CD14-positive monocyte (primary cell): ENCODE data around the gene PARP11. TPM values are rescaled to one million over a fixed set of nuclear protein-coding genes. Genes with fewer than 3 reads are reported as not detected.

Source experiments
- DNase-seq, 3 donors: peaks; one replicate each; pipeline ENCODE4 v3.0.0-alpha.2; 2011 to 2022
- H2AFZ ChIP-seq: 2 replicates; pipeline ENCODE4 v1.6.0; 2012; ENCODE audit warnings: mild to moderate bottlenecking, low read depth, low read length, inconsistent platforms; ENCODE audit not compliant: insufficient read depth, poor library complexity, severe bottlenecking
- H3K27ac ChIP-seq, 2 donors: 1 replicate in 1 of 2; 2 replicates in 1 of 2; pipeline ENCODE4 v1.5.1; 2012 to 2013; ENCODE audit warnings: low read length in 2 of 2, control low read depth in 1 of 2, inconsistent platforms in 1 of 2, low read depth in 1 of 2, mild to moderate bottlenecking in 1 of 2
- H3K27me3 ChIP-seq, 2 donors: one replicate each; pipeline versions ENCODE4 v1.6.0 to v1.6.1; 2011 to 2013; ENCODE audit warnings: low read length in 2 of 2; ENCODE audit not compliant: control insufficient read depth in 2 of 2, insufficient read depth in 2 of 2
- H3K36me3 ChIP-seq, 2 donors: replicated peaks in 1 of 2; 1 replicate in 1 of 2; 2 replicates in 1 of 2; pipeline versions ENCODE4 v1.5.1 to v1.6.1; 2012 to 2013; ENCODE audit warnings: low read length in 2 of 2, control low read depth in 1 of 2, inconsistent platforms in 1 of 2, mild to moderate bottlenecking in 1 of 2; ENCODE audit not compliant: insufficient read depth in 2 of 2, control insufficient read depth in 1 of 2
- H3K4me1 ChIP-seq, 2 donors: 1 replicate in 1 of 2; 2 replicates in 1 of 2; pipeline versions ENCODE4 v1.5.1 to v1.6.1; 2012 to 2013; ENCODE audit warnings: low read length in 2 of 2, control low read depth in 1 of 2, inconsistent platforms in 1 of 2, mild to moderate bottlenecking in 1 of 2, moderate library complexity in 1 of 2; ENCODE audit not compliant: insufficient read depth in 2 of 2, control insufficient read depth in 1 of 2
- H3K4me2 ChIP-seq: replicated peaks from 2 replicates; pipeline ENCODE3; 2012; ENCODE audit warnings: low read length, moderate library complexity, mild to moderate bottlenecking; ENCODE audit not compliant: poor library complexity, severe bottlenecking; ENCODE audit errors: extremely low read depth
- H3K4me3 ChIP-seq, 3 experiments: fragments of 200-600 bp in 1 of 3; sonication (generic) in 1 of 3; replicated peaks in 1 of 3; 1 replicate in 2 of 3; 2 replicates in 1 of 3; pipeline ENCODE4 v1.5.1; 2011 to 2013; ENCODE audit warnings: low read length in 3 of 3, mild to moderate bottlenecking in 3 of 3, control low read depth in 2 of 3, low read depth in 2 of 3, inconsistent platforms in 1 of 3, moderate library complexity in 1 of 3
- H3K79me2 ChIP-seq: 2 replicates; pipeline ENCODE4 v1.6.0; 2012; ENCODE audit warnings: mild to moderate bottlenecking, control low read depth, inconsistent platforms, low read length, moderate library complexity; ENCODE audit not compliant: insufficient read depth
- H3K9ac ChIP-seq: 2 replicates; pipeline ENCODE4 v1.6.0; 2017; ENCODE audit warnings: low read length, mild to moderate bottlenecking; ENCODE audit not compliant: insufficient read depth, poor library complexity, severe bottlenecking
- H3K9me3 ChIP-seq, 2 donors: replicated peaks in 1 of 2; 1 replicate in 1 of 2; 2 replicates in 1 of 2; pipeline versions ENCODE4 v1.5.1 to v1.6.1; 2012 to 2013; ENCODE audit warnings: low read length in 2 of 2, control low read depth in 1 of 2; ENCODE audit not compliant: control insufficient read depth in 1 of 2, insufficient read depth in 1 of 2
- H4K20me1 ChIP-seq: 2 replicates; pipeline ENCODE4 v1.6.0; 2012; ENCODE audit warnings: mild to moderate bottlenecking, low read length, control low read depth, moderate library complexity; ENCODE audit not compliant: insufficient read depth
- H3K27ac Mint-ChIP-seq, 7 donors: one replicate each; pipeline ENCODE4 v1.8.0; 2020; ENCODE audit warnings: mild to moderate bottlenecking in 7 of 7, mixed read lengths in 7 of 7, moderate library complexity in 6 of 7, inconsistent platforms in 2 of 7
- H3K27me3 Mint-ChIP-seq, 3 donors: one replicate each; pipeline ENCODE4 v1.8.0; 2021 to 2022; ENCODE audit warnings: low read depth in 3 of 3, mild to moderate bottlenecking in 3 of 3, mixed read lengths in 3 of 3, moderate library complexity in 3 of 3, inconsistent platforms in 1 of 3
- H3K36me3 Mint-ChIP-seq, 2 donors: one replicate each; pipeline ENCODE4 v1.8.0; 2020; ENCODE audit warnings: mixed read lengths in 2 of 2, inconsistent platforms in 1 of 2, mild to moderate bottlenecking in 1 of 2
- H3K4me1 Mint-ChIP-seq: one replicate; pipeline ENCODE4 v1.8.0; 2020; ENCODE audit warnings: mild to moderate bottlenecking, mixed read lengths
- H3K4me3 Mint-ChIP-seq, 2 donors: one replicate each; pipeline ENCODE4 v1.8.0; 2020; ENCODE audit warnings: mild to moderate bottlenecking in 2 of 2, mixed read lengths in 2 of 2, moderate library complexity in 1 of 2
- H3K9me3 Mint-ChIP-seq, 7 donors: one replicate each; pipeline ENCODE4 v1.8.0; 2020 to 2022; ENCODE audit warnings: mixed read lengths in 7 of 7, mild to moderate bottlenecking in 6 of 7, moderate library complexity in 6 of 7, inconsistent platforms in 2 of 7
- CTCF ChIP-seq: fragments of 200-600 bp; IDR thresholded peaks from one replicate; pipeline ENCODE4 v1.8.0; 2022; ENCODE audit warnings: antibody characterized with exemption, mild to moderate bottlenecking
- WGBS: methylation state at CpG from one replicate; pipeline ENCODE4 v1.1.5; 2013; ENCODE audit warnings: missing lambda C conversion rate; ENCODE audit not compliant: insufficient coverage; 5-methylcytosine and 5-hydroxymethylcytosine counted together
- intact Hi-C, 2 donors: fragments of 100-400 bp; cut with micrococcal nuclease; formaldehyde crosslinking; loops; one replicate each; pipeline versions ENCODE4 v1.15.0 to v1.15.1; 2023
- polyA plus RNA-seq, 3 donors: library from polyadenylated mRNA; depleted of rRNA in 1 of 3; unstranded in 2 of 3; stranded (reverse) in 1 of 3; fragments of 300-500 nt in 2 of 3; fragments of >200 nt in 1 of 3; fragmentation: Illumina TruSeq in 2 of 3; gene quantifications; 1 replicate in 2 of 3; 2 replicates in 1 of 3; pipeline ENCODE4 v1.2.3, GENCODE V29; 2012 to 2021

Gene PARP11
- polyA plus RNA-seq, 3 donors = 3.2 to 6.2 (median 5.4) TPM

- intact Hi-C loops = no loop called here
- peaks cover 2% of the 10 kb centered on the region for H3K4me1 Mint-ChIP-seq
- H3K9me3 Mint-ChIP-seq = peaks cover 0 to 9% (median 5%) of the 10 kb centered on the region in 7 donors
- Histone ChIP-seq H3K27me3 (no peaks in the 10 kb centered on the region), H3K9ac (no peak overlapping the region), H3K9me3 (no peaks in the 10 kb centered on the region), H2AFZ (no peak overlapping the region), H3K4me3 (no peak overlapping the region), H3K36me3 (peaks cover 26 to 75% of the 10 kb centered on the region in 2 donors), H3K4me2 (no peak overlapping the region), H3K27ac (no peak overlapping the region), H3K4me1 (no peaks in the 10 kb centered on the region), H3K79me2 (no peaks in the 10 kb centered on the region), H4K20me1 (no peaks in the 10 kb centered on the region)
- no peak for TF ChIP-seq CTCF
- H3K4me3 Mint-ChIP-seq = no peak overlapping the region
- peaks cover 48 to 59% of the 10 kb centered on the region in 2 donors for H3K36me3 Mint-ChIP-seq
- no peak for DNase-seq
- 100% methylated on average over 1 of the region's 6 CpGs for WGBS
- no peak overlapping the region for H3K27ac Mint-ChIP-seq
- H3K27me3 Mint-ChIP-seq = no peaks in the 10 kb centered on the region
Observed at GRCh38 chr12:3809357-3810015, 63.7 kb downstream of the PARP11 start.

GRCh38 chr12:3805077-3805476 is 68.1 kb downstream of the PARP11 start:
- intact Hi-C loops = loop anchor here in 1 of 2 donors (2.0 kb wide), 1 partner anchor 504 kb away; no protein-coding TSS in a partner anchor
- Histone ChIP-seq H3K9me3 (no peaks in the 10 kb centered on the region), H2AFZ (no peak overlapping the region), H3K9ac (no peak overlapping the region), H3K4me2 (no peak overlapping the region), H3K4me3 (no peak overlapping the region), H4K20me1 (no peaks in the 10 kb centered on the region), H3K36me3 (peaks cover 12 to 52% of the 10 kb centered on the region in 2 donors), H3K27ac (no peak overlapping the region), H3K27me3 (no peaks in the 10 kb centered on the region), H3K4me1 (no peaks in the 10 kb centered on the region), H3K79me2 (no peaks in the 10 kb centered on the region)
- H3K36me3 Mint-ChIP-seq = peaks cover 32 to 35% of the 10 kb centered on the region in 2 donors
- H3K4me1 Mint-ChIP-seq = no peaks in the 10 kb centered on the region
- H3K9me3 Mint-ChIP-seq = peaks cover 0 to 1% (median 0%) of the 10 kb centered on the region in 7 donors
- no peak overlapping the region for H3K27ac Mint-ChIP-seq
- no peak for TF ChIP-seq CTCF
- WGBS = 100% methylated on average over 1 of the region's 1 CpG
- no peaks in the 10 kb centered on the region for H3K27me3 Mint-ChIP-seq
- DNase-seq = no peak
- H3K4me3 Mint-ChIP-seq = no peak overlapping the region
